ENCODE measurements around the gene REV3L.
"Not testable (repeated sequence)": the region's sequence is repeated elsewhere in the genome, so short reads cannot be mapped to it uniquely, and the experiment has no call there.

DNA sequence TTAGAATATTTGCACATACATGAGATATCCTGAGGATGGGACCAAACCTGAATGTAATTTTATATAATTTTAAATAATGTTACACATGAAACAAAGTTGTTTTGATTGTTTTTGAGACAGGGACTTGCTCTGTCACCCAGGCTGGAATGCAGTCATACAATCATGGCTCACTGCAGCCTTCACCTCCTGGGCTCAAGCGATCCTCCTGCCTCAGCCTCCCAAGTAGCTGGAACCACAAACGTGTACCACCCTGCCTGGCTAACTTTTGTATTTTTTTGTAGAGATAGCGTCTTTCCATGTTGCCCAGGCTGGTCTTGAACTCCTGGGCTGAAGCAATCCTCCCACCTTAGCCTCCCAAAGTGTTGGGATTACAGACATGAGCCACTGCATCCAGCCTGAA lies 7.0 kb downstream of the REV3L start:
- TF ChIP-seq YY1 (IDR thresholded peaks at IDR 0.05): not testable (repeated sequence)
- TF ChIP-seq, protein P1, sequence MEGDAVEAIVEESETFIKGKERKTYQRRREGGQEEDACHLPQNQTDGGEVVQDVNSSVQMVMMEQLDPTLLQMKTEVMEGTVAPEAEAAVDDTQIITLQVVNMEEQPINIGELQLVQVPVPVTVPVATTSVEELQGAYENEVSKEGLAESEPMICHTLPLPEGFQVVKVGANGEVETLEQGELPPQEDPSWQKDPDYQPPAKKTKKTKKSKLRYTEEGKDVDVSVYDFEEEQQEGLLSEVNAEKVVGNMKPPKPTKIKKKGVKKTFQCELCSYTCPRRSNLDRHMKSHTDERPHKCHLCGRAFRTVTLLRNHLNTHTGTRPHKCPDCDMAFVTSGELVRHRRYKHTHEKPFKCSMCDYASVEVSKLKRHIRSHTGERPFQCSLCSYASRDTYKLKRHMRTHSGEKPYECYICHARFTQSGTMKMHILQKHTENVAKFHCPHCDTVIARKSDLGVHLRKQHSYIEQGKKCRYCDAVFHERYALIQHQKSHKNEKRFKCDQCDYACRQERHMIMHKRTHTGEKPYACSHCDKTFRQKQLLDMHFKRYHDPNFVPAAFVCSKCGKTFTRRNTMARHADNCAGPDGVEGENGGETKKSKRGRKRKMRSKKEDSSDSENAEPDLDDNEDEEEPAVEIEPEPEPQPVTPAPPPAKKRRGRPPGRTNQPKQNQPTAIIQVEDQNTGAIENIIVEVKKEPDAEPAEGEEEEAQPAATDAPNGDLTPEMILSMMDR (IDR thresholded peaks at IDR 0.05; ENCODE audit: low read depth, low read length, missing input control): not testable (repeated sequence)
